Pulmonary artery endothelial cell (primary cell): ENCODE data around the gene GGNBP2. TPM values are rescaled to one million over a fixed set of nuclear protein-coding genes. Genes with fewer than 3 reads are reported as not detected.

ENCODE experiments used
- DNase-seq: peaks from one replicate; pipeline ENCODE4 v3.0.0-alpha.2; 2011; ENCODE audit warnings: low read depth, low spot score
- total RNA-seq: library from RNA; depleted of rRNA; stranded (reverse); fragments of >200 nt; gene quantifications from 2 replicates; pipeline ENCODE4 v1.2.3, GENCODE V29; 2014

Gene GGNBP2
- total RNA-seq, 1 donor from 2014 or later: 46.9 TPM

GRCh38 chr17:36514856-36515255, 29.9 kb upstream of the GGNBP2 start:
- no peak for DNase-seq

- DNase-seq: no peak
Measured at GRCh38 chr17:36515837-36516236, 28.9 kb upstream of the GGNBP2 start.

GRCh38 chr17:36523113-36523512, 21.6 kb upstream of the GGNBP2 start:
- no peak for DNase-seq

- no peak for DNase-seq
Measured at GRCh38 chr17:36524428-36524876, 20.3 kb upstream of the GGNBP2 start.

GRCh38 chr17:36525113-36525512, 19.6 kb upstream of the GGNBP2 start:
- no peak for DNase-seq

GRCh38 chr17:36525888-36526287, 18.8 kb upstream of the GGNBP2 start:
- no peak for DNase-seq

- no peak for DNase-seq
Measured at GRCh38 chr17:36527621-36528250, 17.0 kb upstream of the GGNBP2 start.

GRCh38 chr17:36529121-36529520, 15.6 kb upstream of the GGNBP2 start:
- no peak for DNase-seq

- DNase-seq: no peak
Measured at GRCh38 chr17:36532435-36532975, 12.2 kb upstream of the GGNBP2 start.

GRCh38 chr17:36533935-36534839, 10.5 kb upstream of the GGNBP2 start:
- DNase-seq: no peak

- DNase-seq: peak; percentile 69
Measured at GRCh38 chr17:36534840-36535668, 9.7 kb upstream of the GGNBP2 start, which contains the start of the genes MYO19 and PIGW. TSS of gene MYO19 (minus strand) at chr17:36534868. CDS start at chr17:36532538, 2,330 bp downstream. TSS of gene PIGW (plus strand) at chr17:36534987. CDS start at chr17:36537102, 2,115 bp downstream.

- DNase-seq: no peak
Measured at GRCh38 chr17:36535669-36536081, 9.0 kb upstream of the GGNBP2 start.

GRCh38 chr17:36540696-36541095, 4.0 kb upstream of the GGNBP2 start:
- no peak for DNase-seq

GRCh38 chr17:36542755-36543154, 2.0 kb upstream of the GGNBP2 start:
- no peak for DNase-seq

GRCh38 chr17:36544044-36544306, 744 bp upstream of the GGNBP2 start:
- DNase-seq: peak; percentile 15

- no peak for DNase-seq
Measured at GRCh38 chr17:36545077-36545464, 352 bp downstream of the GGNBP2 start.

GRCh38 chr17:36545465-36546417, 1.0 kb downstream of the GGNBP2 start:
- DNase-seq: peak; percentile 86

- DNase-seq: peak; percentile 13
Measured at GRCh38 chr17:36546418-36547093, 1.8 kb downstream of the GGNBP2 start.

GRCh38 chr17:36547776-36548175, 3.1 kb downstream of the GGNBP2 start:
- no peak for DNase-seq
